A673 (cell line): ENCODE data around the gene SSTR4. TPM values are rescaled to one million over a fixed set of nuclear protein-coding genes. Genes with fewer than 3 reads are reported as not detected.

ENCODE experiments used
- BruUV-seq: library from RNA; stranded (reverse); fragments of 400-500 nt; replicated peaks from 2 replicates; lab custom pipeline; 2021; lab: Mats Ljungman, UMichigan
- CTCF ChIA-PET: fragments of 300-600 bp; sonication (Branson Sonifier 250); formaldehyde crosslinking; loops from one replicate; lab custom pipeline; 2022; ENCODE audit warnings: antibody characterized with exemption; lab: Charles Lee
- POLR2A ChIA-PET: fragments of 300-600 bp; sonication (Branson Sonifier 250); formaldehyde crosslinking; loops from one replicate; lab custom pipeline; 2022; ENCODE audit warnings: antibody characterized with exemption; ENCODE audit not compliant: low non-redundant PET; lab: Charles Lee
- DNase-seq: peaks from one replicate; pipeline ENCODE4 v3.0.0-alpha.2; 2015; ENCODE audit warnings: low spot score
- H3K27ac ChIP-seq: fragments of 200-600 bp; sonication (generic); 2 replicates; pipeline ENCODE4 v1.5.1; 2016; ENCODE audit warnings: mixed run types, low read depth, mild to moderate bottlenecking, mixed read lengths, antibody characterized with exemption, low read length; ENCODE audit not compliant: poor library complexity, severe bottlenecking
- H3K27me3 ChIP-seq: fragments of 200-600 bp; sonication (generic); replicated peaks from 2 replicates; pipeline ENCODE4 v1.6.1; 2017; ENCODE audit warnings: mixed run types, low read depth, mild to moderate bottlenecking, mixed read lengths, antibody characterized with exemption, low read length; ENCODE audit not compliant: insufficient read depth, poor library complexity
- H3K36me3 ChIP-seq: fragments of 200-600 bp; sonication (generic); 2 replicates; pipeline ENCODE4 v1.6.1; 2016; ENCODE audit warnings: mixed run types, mild to moderate bottlenecking, mixed read lengths, antibody characterized with exemption, low read length; ENCODE audit not compliant: insufficient read depth, poor library complexity, severe bottlenecking
- H3K4me1 ChIP-seq: fragments of 200-600 bp; sonication (generic); 2 replicates; pipeline ENCODE4 v1.6.1; 2017; ENCODE audit warnings: mixed run types, mild to moderate bottlenecking, mixed read lengths, antibody characterized with exemption, low read length; ENCODE audit not compliant: insufficient read depth, poor library complexity, severe bottlenecking
- H3K4me3 ChIP-seq: fragments of 200-600 bp; sonication (generic); 2 replicates; pipeline ENCODE4 v1.5.1; 2016; ENCODE audit warnings: low read depth, mixed run types, mild to moderate bottlenecking, mixed read lengths, low read length; ENCODE audit not compliant: poor library complexity, severe bottlenecking
- H3K9me3 ChIP-seq: fragments of 200-600 bp; sonication (generic); 2 replicates; pipeline ENCODE4 v1.6.1; 2016; ENCODE audit warnings: mixed run types, low read depth, mild to moderate bottlenecking, mixed read lengths, antibody characterized with exemption, low read length; ENCODE audit not compliant: poor library complexity, severe bottlenecking
- CTCF ChIP-seq: fragments of 300-800, 200-600 bp; sonication (generic); conservative IDR thresholded peaks from 2 replicates; pipeline ENCODE4 v1.5.1; 2017; ENCODE audit warnings: low read depth, mild to moderate bottlenecking, antibody characterized with exemption, low read length, moderate library complexity, mixed read lengths
- EZH2 ChIP-seq: fragments of 200-600 bp; sonication (generic); IDR thresholded peaks from 2 replicates; pipeline ENCODE4 v1.6.1; 2017; ENCODE audit warnings: borderline replicate concordance, low read depth, mild to moderate bottlenecking, mixed read lengths, antibody characterized with exemption, low read length; ENCODE audit not compliant: poor library complexity, severe bottlenecking
- intact Hi-C: fragments of 100-400 bp; cut with micrococcal nuclease; formaldehyde crosslinking; loops from one replicate; pipeline ENCODE4 v1.10.0; 2022; ENCODE audit not compliant: unreplicated experiment
- total RNA-seq: library from RNA; stranded (reverse); gene quantifications from 2 replicates; pipeline ENCODE4 v1.2.3, GENCODE V29; 2021

Gene SSTR4
- total RNA-seq, 1 experiment from 2014 or later: not detected

GRCh38 chr20:23028392-23028791 is 6.7 kb upstream of the SSTR4 start:
- Histone ChIP-seq H3K4me1 (no peaks in the 10 kb centered on the region), H3K4me3 (no peak overlapping the region), H3K9me3 (no peaks in the 10 kb centered on the region), H3K36me3 (no peaks in the 10 kb centered on the region), H3K27me3 (peaks cover 15% of the 10 kb centered on the region), H3K27ac (no peak overlapping the region)
- BruUV-seq: no TSS peak
- intact Hi-C loops: no loop called here
- POLR2A ChIA-PET: no interaction called here
- CTCF ChIA-PET: no interaction called here
- TF ChIP-seq CTCF (no peak), EZH2 (no peak)
- no peak for DNase-seq

- no peak for DNase-seq
- Histone ChIP-seq H3K27me3 (peaks cover 20% of the 10 kb centered on the region), H3K27ac (no peak overlapping the region), H3K4me3 (no peak overlapping the region), H3K9me3 (no peaks in the 10 kb centered on the region), H3K36me3 (no peaks in the 10 kb centered on the region), H3K4me1 (no peaks in the 10 kb centered on the region)
- TF ChIP-seq EZH2 (no peak), CTCF (no peak)
- intact Hi-C loops: no loop called here
- POLR2A ChIA-PET: no interaction called here
- no TSS peak for BruUV-seq
- CTCF ChIA-PET: no interaction called here
Observed at GRCh38 chr20:23029324-23029723, 5.8 kb upstream of the SSTR4 start.

- Histone ChIP-seq H3K27ac (no peak overlapping the region), H3K4me3 (no peak overlapping the region), H3K4me1 (no peaks in the 10 kb centered on the region), H3K36me3 (no peaks in the 10 kb centered on the region), H3K9me3 (no peaks in the 10 kb centered on the region), H3K27me3 (peaks cover 27% of the 10 kb centered on the region)
- intact Hi-C loops: no loop called here
- POLR2A ChIA-PET: no interaction called here
- DNase-seq: no peak
- TF ChIP-seq CTCF: no peak
- no peak for TF ChIP-seq EZH2
- CTCF ChIA-PET: no interaction called here
- BruUV-seq: no TSS peak
Observed at GRCh38 chr20:23031346-23031745, 3.8 kb upstream of the SSTR4 start.
